ENCODE data around the gene NKX3-2.

DNA sequence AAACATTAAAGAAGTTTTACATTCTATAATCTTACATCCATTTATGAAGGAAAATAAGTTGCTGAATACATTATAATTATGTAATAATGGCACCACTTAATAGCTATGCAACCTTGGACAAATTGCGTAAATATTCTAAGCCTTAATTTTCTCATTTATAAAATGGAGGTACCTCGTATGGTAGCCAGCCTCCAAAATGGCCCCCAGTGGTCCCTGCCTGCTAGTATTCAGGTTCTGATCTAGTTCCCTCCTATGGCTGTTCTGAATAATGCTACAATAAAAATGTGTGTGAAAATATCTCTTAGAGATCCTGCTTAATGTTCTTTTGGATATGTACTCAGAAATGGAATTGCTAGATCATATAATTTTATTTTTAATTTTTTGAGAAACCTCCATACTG lies 11.0 kb upstream of the NKX3-2 start:
- TF ChIP-seq, protein P1, sequence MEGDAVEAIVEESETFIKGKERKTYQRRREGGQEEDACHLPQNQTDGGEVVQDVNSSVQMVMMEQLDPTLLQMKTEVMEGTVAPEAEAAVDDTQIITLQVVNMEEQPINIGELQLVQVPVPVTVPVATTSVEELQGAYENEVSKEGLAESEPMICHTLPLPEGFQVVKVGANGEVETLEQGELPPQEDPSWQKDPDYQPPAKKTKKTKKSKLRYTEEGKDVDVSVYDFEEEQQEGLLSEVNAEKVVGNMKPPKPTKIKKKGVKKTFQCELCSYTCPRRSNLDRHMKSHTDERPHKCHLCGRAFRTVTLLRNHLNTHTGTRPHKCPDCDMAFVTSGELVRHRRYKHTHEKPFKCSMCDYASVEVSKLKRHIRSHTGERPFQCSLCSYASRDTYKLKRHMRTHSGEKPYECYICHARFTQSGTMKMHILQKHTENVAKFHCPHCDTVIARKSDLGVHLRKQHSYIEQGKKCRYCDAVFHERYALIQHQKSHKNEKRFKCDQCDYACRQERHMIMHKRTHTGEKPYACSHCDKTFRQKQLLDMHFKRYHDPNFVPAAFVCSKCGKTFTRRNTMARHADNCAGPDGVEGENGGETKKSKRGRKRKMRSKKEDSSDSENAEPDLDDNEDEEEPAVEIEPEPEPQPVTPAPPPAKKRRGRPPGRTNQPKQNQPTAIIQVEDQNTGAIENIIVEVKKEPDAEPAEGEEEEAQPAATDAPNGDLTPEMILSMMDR (conservative IDR thresholded peaks at IDR 0.05; ENCODE audit: low read length): no peak
- no peak for TF ChIP-seq EZH2phosphoT487 (IDR thresholded peaks at IDR 0.05; ENCODE audit: borderline replicate concordance, low read depth, low read length)
